Activated CD4-positive, alpha-beta memory T cell treated with anti-CD3 and anti-CD28 coated beads, Interleukin-2, amount 10 ng/mL, durations not matched to agents 7 days and 5 days (primary cell): ENCODE results near the gene FGFBP1. TPM values are rescaled to one million over a fixed set of nuclear protein-coding genes. Genes with fewer than 3 reads are reported as not detected.
"Not testable (repeated sequence)": the region's sequence is repeated elsewhere in the genome, so short reads cannot be mapped to it uniquely, and the experiment has no call there.

ENCODE experiments used
- CTCF ChIA-PET: fragments of 350-600 bp; sonication (Branson Sonifier 250); formaldehyde crosslinking; loops from one replicate; lab custom pipeline; 2021; ENCODE audit warnings: antibody characterized with exemption, inconsistent platforms; lab: Charles Lee
- POLR2A ChIA-PET: fragments of 350-600 bp; sonication (Branson Sonifier 250); formaldehyde crosslinking; loops from one replicate; lab custom pipeline; 2021; ENCODE audit warnings: antibody characterized with exemption; lab: Charles Lee
- DNase-seq: peaks from one replicate; pipeline ENCODE4 v3.0.0-alpha.2; 2020
- H3K27ac Mint-ChIP-seq: one replicate; pipeline ENCODE4 v1.8.0; 2021; ENCODE audit warnings: mild to moderate bottlenecking, mixed read lengths
- H3K27me3 Mint-ChIP-seq: one replicate; pipeline ENCODE4 v1.8.0; 2021; ENCODE audit warnings: mixed read lengths
- H3K36me3 Mint-ChIP-seq: one replicate; pipeline ENCODE4 v1.8.0; 2021; ENCODE audit warnings: low read depth, mixed read lengths
- H3K4me1 Mint-ChIP-seq: one replicate; pipeline ENCODE4 v1.8.0; 2021; ENCODE audit warnings: mixed read lengths
- H3K4me3 Mint-ChIP-seq: one replicate; pipeline ENCODE4 v1.8.0; 2021; ENCODE audit warnings: mild to moderate bottlenecking, mixed read lengths
- H3K9me3 Mint-ChIP-seq: one replicate; pipeline ENCODE4 v1.8.0; 2021; ENCODE audit warnings: mixed read lengths
- total RNA-seq, 2 experiments: library from RNA; stranded (reverse); gene quantifications; one replicate each; pipeline ENCODE4 v1.2.3, GENCODE V29; 2021

FGFBP1 gene
- total RNA-seq, 2 experiments from 2014 or later: not detected

- H3K9me3 Mint-ChIP-seq, CTCF ChIA-PET, H3K27ac Mint-ChIP-seq, H3K4me3 Mint-ChIP-seq, POLR2A ChIA-PET, H3K4me1 Mint-ChIP-seq, H3K36me3 Mint-ChIP-seq, DNase-seq: not testable (repeated sequence)
- peaks cover 36% of the 10 kb centered on the region for H3K27me3 Mint-ChIP-seq
Measured at GRCh38 chr4:15916358-15916757, 22.2 kb downstream of the FGFBP1 start.

- H3K36me3 Mint-ChIP-seq: no peaks in the 10 kb centered on the region
- H3K27ac Mint-ChIP-seq: no peak overlapping the region
- peaks cover 34% of the 10 kb centered on the region for H3K27me3 Mint-ChIP-seq
- H3K4me3 Mint-ChIP-seq: no peak overlapping the region
- no peaks in the 10 kb centered on the region for H3K9me3 Mint-ChIP-seq
- POLR2A ChIA-PET: no interaction called here
- CTCF ChIA-PET: no interaction called here
- peaks cover 3% of the 10 kb centered on the region for H3K4me1 Mint-ChIP-seq
- no peak for DNase-seq
Measured at GRCh38 chr4:15914736-15915135, 23.8 kb downstream of the FGFBP1 start.

- H3K36me3 Mint-ChIP-seq: no peaks in the 10 kb centered on the region
- no peak for DNase-seq
- no peak overlapping the region for H3K27ac Mint-ChIP-seq
- H3K4me1 Mint-ChIP-seq: peaks cover 3% of the 10 kb centered on the region
- no peaks in the 10 kb centered on the region for H3K9me3 Mint-ChIP-seq
- CTCF ChIA-PET: interaction anchor here (1.2 kb wide), 1 partner anchor 31 kb away, joined by 5 read pairs; no protein-coding TSS in a partner anchor
- H3K4me3 Mint-ChIP-seq: no peak overlapping the region
- H3K27me3 Mint-ChIP-seq: peaks cover 30% of the 10 kb centered on the region
- POLR2A ChIA-PET: no interaction called here
Measured at GRCh38 chr4:15914291-15914690, 24.2 kb downstream of the FGFBP1 start.

- Mint-ChIP-seq H3K36me3 (no peaks in the 10 kb centered on the region), H3K9me3 (no peaks in the 10 kb centered on the region), H3K27ac (no peak overlapping the region), H3K4me3 (no peak overlapping the region), H3K27me3 (peaks cover 31% of the 10 kb centered on the region), H3K4me1 (peaks cover 3% of the 10 kb centered on the region)
- DNase-seq: no peak
- ChIA-PET POLR2A (no interaction called here), CTCF (interaction anchor here (1.2 kb wide), 1 partner anchor 31 kb away, joined by 5 read pairs; no protein-coding TSS in a partner anchor)
Measured at GRCh38 chr4:15913631-15913970, 24.9 kb downstream of the FGFBP1 start.

- Mint-ChIP-seq H3K27me3 (peaks cover 28% of the 10 kb centered on the region), H3K4me3 (no peak overlapping the region), H3K9me3 (no peaks in the 10 kb centered on the region), H3K4me1 (peaks cover 3% of the 10 kb centered on the region), H3K36me3 (no peaks in the 10 kb centered on the region), H3K27ac (no peak overlapping the region)
- POLR2A ChIA-PET: no interaction called here
- no peak for DNase-seq
- CTCF ChIA-PET: interaction anchor here (1.2 kb wide), 1 partner anchor 30 kb away, joined by 5 read pairs; no protein-coding TSS in a partner anchor
Measured at GRCh38 chr4:15912961-15913630, 25.4 kb downstream of the FGFBP1 start.

- POLR2A ChIA-PET: no interaction called here
- CTCF ChIA-PET: no interaction called here
- Mint-ChIP-seq H3K4me1 (peaks cover 3% of the 10 kb centered on the region), H3K27me3 (peaks cover 28% of the 10 kb centered on the region), H3K4me3 (no peak overlapping the region), H3K27ac (no peak overlapping the region), H3K36me3 (no peaks in the 10 kb centered on the region), H3K9me3 (no peaks in the 10 kb centered on the region)
- no peak for DNase-seq
Measured at GRCh38 chr4:15912236-15912635, 26.3 kb downstream of the FGFBP1 start.

GRCh38 chr4:15910155-15910940 is 28.2 kb downstream of the FGFBP1 start:
- ChIA-PET CTCF (no interaction called here), POLR2A (no interaction called here)
- H3K4me1 Mint-ChIP-seq: peaks cover 3% of the 10 kb centered on the region
- no peak overlapping the region for H3K27ac Mint-ChIP-seq
- no peaks in the 10 kb centered on the region for H3K36me3 Mint-ChIP-seq
- H3K4me3 Mint-ChIP-seq: no peak overlapping the region
- no peak for DNase-seq
- peaks cover 29% of the 10 kb centered on the region for H3K27me3 Mint-ChIP-seq
- no peaks in the 10 kb centered on the region for H3K9me3 Mint-ChIP-seq

GRCh38 chr4:15907430-15907829 is 31.1 kb downstream of the FGFBP1 start:
- Mint-ChIP-seq H3K27ac (no peak overlapping the region), H3K36me3 (no peaks in the 10 kb centered on the region), H3K4me3 (no peak overlapping the region), H3K4me1 (peaks cover 10% of the 10 kb centered on the region), H3K9me3 (peaks cover 8% of the 10 kb centered on the region), H3K27me3 (peaks cover 43% of the 10 kb centered on the region)
- ChIA-PET POLR2A (no interaction called here), CTCF (no interaction called here)
- DNase-seq: no peak

GRCh38 chr4:15906020-15906443 is 32.5 kb downstream of the FGFBP1 start:
- H3K9me3 Mint-ChIP-seq: peaks cover 8% of the 10 kb centered on the region
- no peak overlapping the region for H3K27ac Mint-ChIP-seq
- H3K36me3 Mint-ChIP-seq: no peaks in the 10 kb centered on the region
- ChIA-PET POLR2A (no interaction called here), CTCF (interaction anchor here (1.1 kb wide), 1 partner anchor 23 kb away, joined by 4 read pairs; no protein-coding TSS in a partner anchor)
- H3K27me3 Mint-ChIP-seq: peaks cover 42% of the 10 kb centered on the region
- no peak overlapping the region for H3K4me3 Mint-ChIP-seq
- H3K4me1 Mint-ChIP-seq: peaks cover 14% of the 10 kb centered on the region
- DNase-seq: no peak

- Mint-ChIP-seq H3K9me3 (peaks cover 8% of the 10 kb centered on the region), H3K4me3 (no peak overlapping the region), H3K27me3 (peaks cover 58% of the 10 kb centered on the region), H3K27ac (no peak overlapping the region), H3K4me1 (peaks cover 14% of the 10 kb centered on the region), H3K36me3 (no peaks in the 10 kb centered on the region)
- POLR2A ChIA-PET: no interaction called here
- no peak for DNase-seq
- CTCF ChIA-PET: no interaction called here
Measured at GRCh38 chr4:15902746-15903145, 35.8 kb downstream of the FGFBP1 start.

GRCh38 chr4:15901998-15902397 is 36.5 kb downstream of the FGFBP1 start:
- Mint-ChIP-seq H3K27ac (no peak overlapping the region), H3K36me3 (no peaks in the 10 kb centered on the region), H3K9me3 (peaks cover 8% of the 10 kb centered on the region), H3K27me3 (peaks cover 61% of the 10 kb centered on the region), H3K4me3 (no peak overlapping the region), H3K4me1 (peaks cover 14% of the 10 kb centered on the region)
- DNase-seq: no peak
- POLR2A ChIA-PET: no interaction called here
- CTCF ChIA-PET: no interaction called here

GRCh38 chr4:15901007-15901406 is 37.5 kb downstream of the FGFBP1 start:
- ChIA-PET POLR2A (no interaction called here), CTCF (interaction anchor here (0.9 kb wide), 1 partner anchor 95 kb away, joined by 4 read pairs; no protein-coding TSS in a partner anchor)
- no peaks in the 10 kb centered on the region for H3K36me3 Mint-ChIP-seq
- peaks cover 60% of the 10 kb centered on the region for H3K27me3 Mint-ChIP-seq
- H3K9me3 Mint-ChIP-seq: peaks cover 8% of the 10 kb centered on the region
- H3K4me3 Mint-ChIP-seq: no peak overlapping the region
- H3K27ac Mint-ChIP-seq: no peak overlapping the region
- DNase-seq: no peak
- peaks cover 14% of the 10 kb centered on the region for H3K4me1 Mint-ChIP-seq

GRCh38 chr4:15899511-15899910 is 39.0 kb downstream of the FGFBP1 start:
- H3K36me3 Mint-ChIP-seq: no peaks in the 10 kb centered on the region
- H3K4me1 Mint-ChIP-seq: peaks cover 14% of the 10 kb centered on the region
- no peak overlapping the region for H3K4me3 Mint-ChIP-seq
- no peak overlapping the region for H3K27ac Mint-ChIP-seq
- ChIA-PET POLR2A (no interaction called here), CTCF (no interaction called here)
- H3K27me3 Mint-ChIP-seq: peaks cover 57% of the 10 kb centered on the region
- DNase-seq: no peak
- peaks cover 7% of the 10 kb centered on the region for H3K9me3 Mint-ChIP-seq
